CD4-positive, CD25-positive, alpha-beta regulatory T cell (primary cell): ENCODE results near the gene ACYP2. TPM values are rescaled to one million over a fixed set of nuclear protein-coding genes. Genes with fewer than 3 reads are reported as not detected.
A peak's percentile ranks its signal among the peaks of the same experiment; 100 is the strongest.
"Not testable (repeated sequence)": the region's sequence is repeated elsewhere in the genome, so short reads cannot be mapped to it uniquely, and the experiment has no call there.

Experiments used
- ATAC-seq, 2 donors: fragments of 150-1000 bp; cut with Tn5 transposase; one replicate each; pipeline ENCODE4 v1.10.0; 2021; ENCODE audit warnings: low read depth in 2 of 2, moderate number of reproducible peaks in 2 of 2, moderate library complexity in 1 of 2
- DNase-seq, 3 donors: peaks; one replicate each; pipeline versions ENCODE4 v3.0.0 to v3.0.0-alpha.2; 2012 to 2022; ENCODE audit warnings: mixed read lengths in 1 of 3
- H3K27ac ChIP-seq: one replicate; pipeline ENCODE4 v1.7.0; 2013; ENCODE audit warnings: mild to moderate bottlenecking, low read length; ENCODE audit not compliant: insufficient read depth, poor library complexity, severe bottlenecking
- H3K27me3 ChIP-seq: one replicate; pipeline ENCODE4 v1.7.0; 2013; ENCODE audit warnings: low read length; ENCODE audit not compliant: control insufficient read depth, insufficient read depth
- H3K36me3 ChIP-seq: one replicate; pipeline ENCODE4 v1.7.0; 2013; ENCODE audit warnings: mild to moderate bottlenecking, low read length, moderate library complexity; ENCODE audit not compliant: control insufficient read depth, insufficient read depth
- H3K4me1 ChIP-seq: 2 replicates; pipeline ENCODE4 v1.7.0; 2013; ENCODE audit warnings: mild to moderate bottlenecking, low read length; ENCODE audit not compliant: insufficient read depth, control insufficient read depth, poor library complexity, severe bottlenecking
- H3K4me3 ChIP-seq: one replicate; pipeline ENCODE4 v1.7.0; 2013; ENCODE audit warnings: low read depth, mild to moderate bottlenecking, low read length, moderate library complexity
- H3K9me3 ChIP-seq, 2 experiments: 1 replicate in 1 of 2; 2 replicates in 1 of 2; pipeline ENCODE4 v1.7.0; 2013; ENCODE audit warnings: low read length in 2 of 2, mild to moderate bottlenecking in 1 of 2, moderate library complexity in 1 of 2; ENCODE audit not compliant: control insufficient read depth in 2 of 2
- H3K27ac Mint-ChIP-seq, 3 donors: one replicate each; pipeline ENCODE4 v1.8.0; 2020 to 2022; ENCODE audit warnings: mild to moderate bottlenecking in 3 of 3, mixed read lengths in 3 of 3, moderate library complexity in 2 of 3
- H3K27me3 Mint-ChIP-seq: one replicate; pipeline ENCODE4 v1.8.0; 2022; ENCODE audit warnings: mild to moderate bottlenecking, mixed read lengths
- H3K36me3 Mint-ChIP-seq: one replicate; pipeline ENCODE4 v1.8.0; 2020; ENCODE audit warnings: mixed read lengths
- H3K4me1 Mint-ChIP-seq, 4 donors: one replicate each; pipeline ENCODE4 v1.8.0; 2020 to 2022; ENCODE audit warnings: mixed read lengths in 4 of 4, mild to moderate bottlenecking in 1 of 4
- H3K4me3 Mint-ChIP-seq, 4 donors: one replicate each; pipeline ENCODE4 v1.8.0; 2020 to 2022; ENCODE audit warnings: mild to moderate bottlenecking in 4 of 4, mixed read lengths in 4 of 4, moderate library complexity in 3 of 4
- H3K9me3 Mint-ChIP-seq, 7 donors: one replicate each; pipeline ENCODE4 v1.8.0; 2020 to 2022; ENCODE audit warnings: mixed read lengths in 7 of 7, mild to moderate bottlenecking in 3 of 7, moderate library complexity in 2 of 7
- polyA plus RNA-seq, 4 donors: library from polyadenylated mRNA; unstranded; fragments of 300-500 nt; fragmentation: Illumina TruSeq; gene quantifications; one replicate each; pipeline ENCODE4 v1.2.3, GENCODE V29; 2021
- total RNA-seq: library from RNA; stranded (reverse); gene quantifications from one replicate; pipeline ENCODE4 v1.2.3, GENCODE V29; 2022

ACYP2 gene
- total and polyA plus RNA-seq, 5 donors from 2014 or later: 10.6 to 17.3 (median 13.3) TPM

DNA sequence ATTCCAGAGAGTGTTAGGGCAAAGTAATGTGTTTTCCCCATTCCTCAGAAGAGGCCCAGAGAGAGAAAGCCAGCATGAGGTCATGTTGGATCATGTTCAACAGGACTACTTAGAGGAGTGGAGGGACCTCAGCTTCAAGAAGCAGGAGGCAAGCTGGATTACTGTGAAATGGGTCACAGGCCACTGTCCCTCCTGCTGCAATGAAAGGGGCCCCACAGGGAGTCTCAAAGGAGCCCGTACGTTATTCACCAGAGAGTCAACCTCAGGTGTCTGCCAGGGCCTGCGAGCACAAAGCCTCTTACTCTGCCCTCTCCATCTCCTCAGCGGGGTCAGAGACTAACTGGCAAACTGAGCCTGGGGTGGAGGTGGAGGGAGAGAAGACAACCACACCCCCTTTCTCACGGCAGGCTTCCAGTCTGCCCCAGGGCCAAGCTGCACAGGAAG lies 27.2 kb upstream of the ACYP2 start:
- Histone ChIP-seq H3K4me1 (peaks cover 13% of the 10 kb centered on the region), H3K9me3 (no peaks in the 10 kb centered on the region), H3K36me3 (no peaks in the 10 kb centered on the region), H3K27me3 (no peaks in the 10 kb centered on the region), H3K27ac (no peak overlapping the region), H3K4me3 (no peak overlapping the region)
- peaks cover 0 to 2% (median 0%) of the 10 kb centered on the region in 7 donors for H3K9me3 Mint-ChIP-seq
- no peak overlapping the region for H3K4me3 Mint-ChIP-seq
- no peak for ATAC-seq
- H3K4me1 Mint-ChIP-seq: peaks cover 11 to 25% (median 21%) of the 10 kb centered on the region in 4 donors
- no peaks in the 10 kb centered on the region for H3K27me3 Mint-ChIP-seq
- H3K36me3 Mint-ChIP-seq: no peaks in the 10 kb centered on the region
- H3K27ac Mint-ChIP-seq: no peak overlapping the region
- DNase-seq: no peak

DNA sequence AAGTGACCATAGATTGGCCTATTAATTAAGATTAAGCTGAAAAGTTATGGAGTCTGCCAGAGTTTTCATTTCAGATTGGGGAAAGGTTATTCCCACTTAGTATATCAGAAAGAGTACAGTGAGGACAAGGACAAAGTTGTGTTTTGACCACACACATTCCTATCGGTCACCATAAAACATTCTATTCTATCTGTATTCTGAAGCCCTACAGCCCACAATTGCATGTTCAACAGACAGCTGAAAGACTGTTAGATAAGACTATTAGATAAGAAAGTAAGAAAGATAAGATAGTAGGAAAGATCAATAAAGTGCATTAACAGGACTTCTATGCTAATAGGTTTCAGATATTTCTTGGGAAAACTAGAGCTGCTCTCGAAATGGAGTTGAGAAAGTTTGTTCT lies 26.7 kb upstream of the ACYP2 start:
- Mint-ChIP-seq H3K27ac (peak overlapping the region in 1 of 3 donors; percentile 16), H3K9me3 (peaks cover 0 to 2% (median 0%) of the 10 kb centered on the region in 7 donors), H3K27me3 (no peaks in the 10 kb centered on the region), H3K36me3 (no peaks in the 10 kb centered on the region), H3K4me3 (no peak overlapping the region), H3K4me1 (peaks cover 14 to 30% (median 25%) of the 10 kb centered on the region in 4 donors)
- Histone ChIP-seq H3K36me3 (no peaks in the 10 kb centered on the region), H3K27me3 (no peaks in the 10 kb centered on the region), H3K27ac (no peak overlapping the region), H3K4me1 (peaks cover 16% of the 10 kb centered on the region), H3K4me3 (no peak overlapping the region), H3K9me3 (no peaks in the 10 kb centered on the region)
- ATAC-seq (no peak), DNase-seq (no peak)

DNA sequence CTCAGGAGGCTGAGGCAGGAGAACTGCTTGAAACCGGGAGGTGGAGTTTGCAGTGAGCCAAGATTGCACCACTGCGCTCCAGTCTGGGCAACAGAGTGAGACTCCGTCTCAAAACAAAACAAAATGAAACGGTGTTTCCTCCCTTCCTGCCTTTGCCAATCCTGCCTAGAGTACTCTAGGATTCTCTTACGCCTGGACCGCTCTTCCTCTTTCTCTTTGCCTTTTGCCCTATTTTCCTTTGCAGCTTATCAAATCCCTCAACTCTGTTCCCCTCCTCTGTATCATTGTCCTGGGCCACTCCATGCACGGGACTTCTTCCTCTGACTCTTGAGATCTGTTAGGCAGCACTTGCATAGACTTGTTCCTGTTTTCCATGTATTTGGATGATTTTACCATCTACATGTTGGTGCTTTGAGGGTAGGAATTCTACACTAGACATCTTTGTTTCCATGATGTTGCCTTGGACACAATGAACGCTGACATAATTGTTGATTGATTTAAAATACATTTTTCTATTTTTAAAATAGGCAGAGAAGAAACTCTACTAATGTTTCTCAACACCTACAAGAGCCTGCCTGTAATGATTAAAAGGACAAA lies 24.8 kb upstream of the ACYP2 start:
- no peak overlapping the region for H3K27ac Mint-ChIP-seq
- H3K27me3 Mint-ChIP-seq: no peaks in the 10 kb centered on the region
- no peak for ATAC-seq
- H3K27me3 ChIP-seq: no peaks in the 10 kb centered on the region
- no peak overlapping the region for H3K27ac ChIP-seq
- H3K4me3 ChIP-seq: no peak overlapping the region
- H3K4me1 ChIP-seq: peaks cover 20% of the 10 kb centered on the region
- H3K4me1 Mint-ChIP-seq: peaks cover 18 to 29% (median 25%) of the 10 kb centered on the region in 4 donors
- H3K4me3 Mint-ChIP-seq: no peak overlapping the region
- no peak for DNase-seq
- no peaks in the 10 kb centered on the region for H3K9me3 ChIP-seq
- H3K36me3 ChIP-seq: no peaks in the 10 kb centered on the region
- H3K9me3 Mint-ChIP-seq: peaks cover 0 to 2% (median 0%) of the 10 kb centered on the region in 7 donors
- H3K36me3 Mint-ChIP-seq: no peaks in the 10 kb centered on the region

DNA sequence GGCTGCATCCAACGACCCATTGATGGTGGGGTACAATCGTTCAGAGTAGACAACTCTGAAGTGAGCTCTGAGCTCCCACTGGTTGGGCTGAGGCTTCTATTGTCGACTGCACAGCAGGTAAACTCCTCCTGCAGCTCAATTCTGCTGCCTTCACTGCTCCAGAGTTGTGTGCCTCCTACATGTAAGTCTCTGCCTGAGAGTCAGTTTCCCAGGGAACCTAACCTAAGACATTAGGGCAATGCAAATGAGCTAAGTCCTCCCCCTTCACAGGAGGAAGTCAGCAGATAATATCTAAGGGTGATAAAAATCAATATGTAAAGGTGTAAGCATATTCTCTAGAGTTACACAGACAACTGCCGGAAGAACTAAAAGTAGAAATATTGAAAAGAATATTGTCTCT lies 22.5 kb upstream of the ACYP2 start:
- H3K27me3 Mint-ChIP-seq: no peaks in the 10 kb centered on the region
- no peaks in the 10 kb centered on the region for H3K27me3 ChIP-seq
- H3K9me3 ChIP-seq: no peaks in the 10 kb centered on the region
- peaks cover 0 to 3% (median 0%) of the 10 kb centered on the region in 7 donors for H3K9me3 Mint-ChIP-seq
- ATAC-seq (peak; percentile 74 to 76), DNase-seq (peak in 2 of 3 donors; percentile 40 to 67)
- peak overlapping the region; percentile 62 to 98 (median 82) for H3K27ac Mint-ChIP-seq
- no peaks in the 10 kb centered on the region for H3K36me3 ChIP-seq
- H3K4me1 ChIP-seq: peaks cover 20% of the 10 kb centered on the region
- peak overlapping the region; percentile 65 for H3K27ac ChIP-seq
- H3K36me3 Mint-ChIP-seq: peaks cover 3% of the 10 kb centered on the region
- peaks cover 18 to 33% (median 28%) of the 10 kb centered on the region in 4 donors for H3K4me1 Mint-ChIP-seq
- peak overlapping the region; percentile 64 for H3K4me3 ChIP-seq
- peak overlapping the region; percentile 56 to 83 (median 68) for H3K4me3 Mint-ChIP-seq

DNA sequence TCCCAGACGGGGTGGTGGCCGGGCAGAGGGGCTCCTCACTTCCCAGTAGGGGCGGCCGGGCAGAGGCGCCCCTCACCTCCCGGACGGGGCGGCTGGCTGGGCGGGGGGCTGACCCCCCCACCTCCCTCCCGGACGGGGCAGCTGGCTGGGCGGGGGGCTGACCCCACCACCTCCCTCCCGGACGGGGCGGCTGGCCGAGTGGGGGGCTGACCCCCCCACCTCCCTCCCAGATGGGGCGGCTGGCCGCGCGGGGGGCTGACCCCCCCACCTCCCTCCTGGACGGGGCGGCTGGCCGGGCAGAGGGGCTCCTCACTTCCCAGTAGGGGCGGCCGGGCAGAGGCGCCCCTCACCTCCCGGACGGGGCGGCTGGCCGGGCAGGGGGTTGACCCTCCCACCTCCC lies 20.0 kb upstream of the ACYP2 start:
- H3K27ac ChIP-seq, H3K4me3 Mint-ChIP-seq, H3K36me3 ChIP-seq, H3K27me3 Mint-ChIP-seq, H3K9me3 ChIP-seq, H3K36me3 Mint-ChIP-seq, H3K27me3 ChIP-seq, H3K27ac Mint-ChIP-seq, H3K4me3 ChIP-seq, DNase-seq, H3K9me3 Mint-ChIP-seq, ATAC-seq: not testable (repeated sequence)
- peaks cover 26 to 44% (median 32%) of the 10 kb centered on the region in 4 donors for H3K4me1 Mint-ChIP-seq
- peaks cover 24% of the 10 kb centered on the region for H3K4me1 ChIP-seq

DNA sequence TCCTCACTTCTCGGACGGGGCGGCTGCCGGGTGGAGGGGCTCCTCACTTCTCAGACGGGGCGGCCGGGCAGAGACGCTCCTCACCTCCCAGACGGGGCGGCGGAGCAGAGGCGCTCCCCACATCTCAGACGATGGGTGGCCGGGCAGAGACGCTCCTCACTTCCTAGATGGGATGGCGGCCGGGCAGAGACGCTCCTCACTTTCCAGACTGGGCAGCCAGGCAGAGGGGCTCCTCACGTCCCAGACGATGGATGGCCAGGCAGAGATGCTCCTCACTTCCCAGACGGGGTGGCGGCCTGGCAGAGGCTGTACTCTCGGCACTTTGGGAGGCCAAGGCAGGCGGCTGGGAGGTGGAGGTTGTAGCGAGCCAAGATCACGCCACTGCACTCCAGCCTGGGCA lies 19.3 kb upstream of the ACYP2 start:
- peaks cover 24% of the 10 kb centered on the region for H3K4me1 ChIP-seq
- not testable (repeated sequence) for H3K27ac ChIP-seq, DNase-seq, H3K9me3 Mint-ChIP-seq, ATAC-seq, H3K9me3 ChIP-seq, H3K36me3 ChIP-seq, H3K4me3 ChIP-seq, H3K27me3 Mint-ChIP-seq, H3K4me3 Mint-ChIP-seq, H3K27ac Mint-ChIP-seq, H3K27me3 ChIP-seq, H3K36me3 Mint-ChIP-seq
- H3K4me1 Mint-ChIP-seq: peaks cover 19 to 44% (median 32%) of the 10 kb centered on the region in 4 donors

DNA sequence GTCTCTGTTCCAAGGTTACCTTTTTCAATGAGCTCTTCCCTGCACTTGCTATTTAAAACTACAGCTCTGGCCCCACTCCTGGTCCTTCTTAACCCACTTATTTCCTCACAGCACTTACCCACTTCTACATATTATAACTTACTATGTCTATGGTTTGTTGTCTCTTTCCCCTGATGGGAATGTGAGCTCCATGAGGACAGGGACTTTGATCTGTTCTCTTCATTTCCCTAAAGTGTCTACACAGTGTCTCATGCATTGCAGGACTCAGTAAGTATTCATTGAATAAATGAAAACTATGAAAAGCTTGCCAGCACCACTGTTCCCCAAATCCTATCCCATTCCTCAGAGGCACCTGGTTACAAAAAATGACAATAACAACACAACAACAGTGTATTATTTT lies 18.3 kb upstream of the ACYP2 start:
- Histone ChIP-seq H3K4me3 (no peak overlapping the region), H3K27me3 (no peaks in the 10 kb centered on the region), H3K36me3 (no peaks in the 10 kb centered on the region), H3K4me1 (peaks cover 22% of the 10 kb centered on the region), H3K27ac (no peak overlapping the region), H3K9me3 (no peaks in the 10 kb centered on the region)
- Mint-ChIP-seq H3K9me3 (peaks cover 0 to 3% (median 0%) of the 10 kb centered on the region in 7 donors), H3K36me3 (peaks cover 3% of the 10 kb centered on the region), H3K4me1 (peaks cover 19 to 37% (median 28%) of the 10 kb centered on the region in 4 donors), H3K27me3 (no peaks in the 10 kb centered on the region), H3K4me3 (peak overlapping the region in 2 of 4 donors; percentile 31 to 52), H3K27ac (peak overlapping the region in 1 of 3 donors; percentile 11)
- DNase-seq (no peak), ATAC-seq (no peak)

DNA sequence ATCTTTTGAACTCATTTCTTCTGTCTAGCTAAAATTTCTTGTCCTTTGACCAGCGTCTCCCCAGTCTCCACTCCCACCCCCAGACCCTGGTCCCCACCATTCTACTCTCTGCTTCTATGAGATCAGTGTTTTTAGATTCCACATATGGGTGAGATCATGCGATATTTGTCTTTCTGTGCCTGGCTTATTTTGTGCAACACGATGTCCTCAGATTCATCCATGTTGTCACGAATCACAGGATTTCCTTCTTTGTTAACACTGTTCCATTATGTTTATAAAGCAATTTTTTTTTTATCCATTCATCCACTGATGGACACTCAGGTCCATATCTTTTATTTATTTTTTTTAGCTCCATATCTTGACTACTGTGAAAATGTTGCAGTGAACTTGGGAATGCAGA lies 16.0 kb upstream of the ACYP2 start:
- no peak for ATAC-seq
- no peaks in the 10 kb centered on the region for H3K9me3 ChIP-seq
- H3K4me1 Mint-ChIP-seq: peaks cover 12 to 26% (median 17%) of the 10 kb centered on the region in 4 donors

More for the DNA sequence above, 16.0 kb upstream of the ACYP2 start:
- Histone ChIP-seq H3K27ac (no peak overlapping the region), H3K4me1 (peaks cover 12% of the 10 kb centered on the region), H3K4me3 (no peak overlapping the region), H3K27me3 (no peaks in the 10 kb centered on the region), H3K36me3 (no peaks in the 10 kb centered on the region)
- Mint-ChIP-seq H3K27me3 (no peaks in the 10 kb centered on the region), H3K27ac (no peak overlapping the region), H3K4me3 (no peak overlapping the region), H3K36me3 (peaks cover 3% of the 10 kb centered on the region), H3K9me3 (peaks cover 0 to 3% (median 0%) of the 10 kb centered on the region in 7 donors)
- DNase-seq: no peak
